GM12801 (cell line): ENCODE results near the gene CTNNA3.

Source experiments
- CTCF ChIP-seq: IDR thresholded peaks from one replicate; pipeline ENCODE4 v1.5.1; 2011; ENCODE audit warnings: control low read depth; ENCODE audit not compliant: insufficient read length; ENCODE audit errors: extremely low read depth

Gene CTNNA3

GRCh38 chr10:66204838-66205237 lies 1491.2 kb downstream of the CTNNA3 start:
- no peak for TF ChIP-seq CTCF

- no peak for TF ChIP-seq CTCF
Measured at GRCh38 chr10:66202101-66202500, 1493.9 kb downstream of the CTNNA3 start.

- TF ChIP-seq CTCF: no peak
Measured at GRCh38 chr10:66192162-66192831, 1503.7 kb downstream of the CTNNA3 start.

- TF ChIP-seq CTCF: no peak
Measured at GRCh38 chr10:66190413-66190812, 1505.6 kb downstream of the CTNNA3 start.

GRCh38 chr10:66189271-66189670 lies 1506.7 kb downstream of the CTNNA3 start:
- TF ChIP-seq CTCF: no peak

- no peak for TF ChIP-seq CTCF
Measured at GRCh38 chr10:66187053-66187733, 1508.8 kb downstream of the CTNNA3 start.

- no peak for TF ChIP-seq CTCF
Measured at GRCh38 chr10:66183028-66183427, 1513.0 kb downstream of the CTNNA3 start.
